ENCODE results near the gene RRAGB. TPM values are rescaled to one million over a fixed set of nuclear protein-coding genes. Genes with fewer than 3 reads are reported as not detected.

RRAGB gene
- total and polyA plus RNA-seq, 2 experiments from 2014 or later, result 6.0 to 7.9 TPM

DNA sequence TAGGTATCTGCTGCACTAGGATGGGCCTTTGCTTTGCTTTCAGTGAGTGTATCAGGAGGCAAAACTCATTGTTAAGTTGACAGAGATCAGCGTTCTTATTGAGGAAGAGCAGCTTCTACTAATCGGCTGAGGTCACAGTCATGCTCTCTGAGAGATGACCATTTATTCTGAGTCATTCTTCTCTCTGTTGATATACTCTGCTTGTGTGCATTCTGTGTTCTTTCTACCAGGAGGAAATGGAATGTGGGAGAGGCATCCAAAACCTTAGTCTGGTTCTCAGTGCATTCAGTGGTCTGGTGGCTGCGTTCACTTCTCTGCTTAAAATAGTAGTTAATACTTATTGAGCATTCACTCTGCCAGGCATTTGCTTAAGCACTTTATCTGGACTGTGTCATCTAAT lies 66.2 kb downstream of the RRAGB start:
- Histone ChIP-seq H3F3A (replicated peaks; ENCODE audit: low read depth) (no peaks in the 10 kb centered on the region), H3K4me2 (no peak overlapping the region), H3K79me2 (replicated peaks; ENCODE audit: insufficient read depth) (no peaks in the 10 kb centered on the region), H3K9me2 (ENCODE audit: insufficient read depth) (no peaks in the 10 kb centered on the region), H3K27ac (ENCODE audit: low read depth) (no peak overlapping the region), H3K36me3 (ENCODE audit: insufficient read depth) (no peaks in the 10 kb centered on the region), H3K4me1 (ENCODE audit: insufficient read depth) (no peaks in the 10 kb centered on the region), H2AFZ (no peak overlapping the region), H3K4me3 (no peak overlapping the region), H4K20me1 (replicated peaks; ENCODE audit: insufficient read depth) (no peaks in the 10 kb centered on the region), H3K27me3 (ENCODE audit: insufficient read depth) (no peaks in the 10 kb centered on the region)
- DNase-seq (ENCODE audit: low spot score), result no peak
- H3K27me3 Mint-ChIP-seq (ENCODE audit: insufficient read depth, low read depth, poor library complexity), result no peaks in the 10 kb centered on the region
- H3K9me3 Mint-ChIP-seq, result no peaks in the 10 kb centered on the region; the same call in 1 of the 3 replicates
- H3K36me3 Mint-ChIP-seq (ENCODE audit: low read depth), result no peaks in the 10 kb centered on the region
- no peak for ATAC-seq
- no peaks in the 10 kb centered on the region for H3K4me1 Mint-ChIP-seq
- TF ChIP-seq POLR2AphosphoS5 (IDR thresholded peaks at IDR 0.05; ENCODE audit: low read depth) (no peak), STAT1 (IDR thresholded peaks at IDR 0.05; ENCODE audit: unreplicated experiment) (no peak), ZNF331 (CRISPR knock-in tag; IDR thresholded peaks at IDR 0.05; ENCODE audit: low read depth) (no peak), CREB1 (CRISPR knock-in tag; IDR thresholded peaks at IDR 0.05; ENCODE audit: low read depth) (no peak), EZH2phosphoT487 (IDR thresholded peaks at IDR 0.05; ENCODE audit: unreplicated experiment) (no peak), ZNF114 (CRISPR knock-in tag; IDR thresholded peaks at IDR 0.05) (no peak), NANOG (IDR thresholded peaks at IDR 0.05; ENCODE audit: borderline replicate concordance) (no peak), JUNB (IDR thresholded peaks at IDR 0.05; ENCODE audit: unreplicated experiment) (no peak), EZH2 (IDR thresholded peaks at IDR 0.05; ENCODE audit: low read depth, unreplicated experiment) (no peak)
- TF ChIP-seq, protein P1, sequence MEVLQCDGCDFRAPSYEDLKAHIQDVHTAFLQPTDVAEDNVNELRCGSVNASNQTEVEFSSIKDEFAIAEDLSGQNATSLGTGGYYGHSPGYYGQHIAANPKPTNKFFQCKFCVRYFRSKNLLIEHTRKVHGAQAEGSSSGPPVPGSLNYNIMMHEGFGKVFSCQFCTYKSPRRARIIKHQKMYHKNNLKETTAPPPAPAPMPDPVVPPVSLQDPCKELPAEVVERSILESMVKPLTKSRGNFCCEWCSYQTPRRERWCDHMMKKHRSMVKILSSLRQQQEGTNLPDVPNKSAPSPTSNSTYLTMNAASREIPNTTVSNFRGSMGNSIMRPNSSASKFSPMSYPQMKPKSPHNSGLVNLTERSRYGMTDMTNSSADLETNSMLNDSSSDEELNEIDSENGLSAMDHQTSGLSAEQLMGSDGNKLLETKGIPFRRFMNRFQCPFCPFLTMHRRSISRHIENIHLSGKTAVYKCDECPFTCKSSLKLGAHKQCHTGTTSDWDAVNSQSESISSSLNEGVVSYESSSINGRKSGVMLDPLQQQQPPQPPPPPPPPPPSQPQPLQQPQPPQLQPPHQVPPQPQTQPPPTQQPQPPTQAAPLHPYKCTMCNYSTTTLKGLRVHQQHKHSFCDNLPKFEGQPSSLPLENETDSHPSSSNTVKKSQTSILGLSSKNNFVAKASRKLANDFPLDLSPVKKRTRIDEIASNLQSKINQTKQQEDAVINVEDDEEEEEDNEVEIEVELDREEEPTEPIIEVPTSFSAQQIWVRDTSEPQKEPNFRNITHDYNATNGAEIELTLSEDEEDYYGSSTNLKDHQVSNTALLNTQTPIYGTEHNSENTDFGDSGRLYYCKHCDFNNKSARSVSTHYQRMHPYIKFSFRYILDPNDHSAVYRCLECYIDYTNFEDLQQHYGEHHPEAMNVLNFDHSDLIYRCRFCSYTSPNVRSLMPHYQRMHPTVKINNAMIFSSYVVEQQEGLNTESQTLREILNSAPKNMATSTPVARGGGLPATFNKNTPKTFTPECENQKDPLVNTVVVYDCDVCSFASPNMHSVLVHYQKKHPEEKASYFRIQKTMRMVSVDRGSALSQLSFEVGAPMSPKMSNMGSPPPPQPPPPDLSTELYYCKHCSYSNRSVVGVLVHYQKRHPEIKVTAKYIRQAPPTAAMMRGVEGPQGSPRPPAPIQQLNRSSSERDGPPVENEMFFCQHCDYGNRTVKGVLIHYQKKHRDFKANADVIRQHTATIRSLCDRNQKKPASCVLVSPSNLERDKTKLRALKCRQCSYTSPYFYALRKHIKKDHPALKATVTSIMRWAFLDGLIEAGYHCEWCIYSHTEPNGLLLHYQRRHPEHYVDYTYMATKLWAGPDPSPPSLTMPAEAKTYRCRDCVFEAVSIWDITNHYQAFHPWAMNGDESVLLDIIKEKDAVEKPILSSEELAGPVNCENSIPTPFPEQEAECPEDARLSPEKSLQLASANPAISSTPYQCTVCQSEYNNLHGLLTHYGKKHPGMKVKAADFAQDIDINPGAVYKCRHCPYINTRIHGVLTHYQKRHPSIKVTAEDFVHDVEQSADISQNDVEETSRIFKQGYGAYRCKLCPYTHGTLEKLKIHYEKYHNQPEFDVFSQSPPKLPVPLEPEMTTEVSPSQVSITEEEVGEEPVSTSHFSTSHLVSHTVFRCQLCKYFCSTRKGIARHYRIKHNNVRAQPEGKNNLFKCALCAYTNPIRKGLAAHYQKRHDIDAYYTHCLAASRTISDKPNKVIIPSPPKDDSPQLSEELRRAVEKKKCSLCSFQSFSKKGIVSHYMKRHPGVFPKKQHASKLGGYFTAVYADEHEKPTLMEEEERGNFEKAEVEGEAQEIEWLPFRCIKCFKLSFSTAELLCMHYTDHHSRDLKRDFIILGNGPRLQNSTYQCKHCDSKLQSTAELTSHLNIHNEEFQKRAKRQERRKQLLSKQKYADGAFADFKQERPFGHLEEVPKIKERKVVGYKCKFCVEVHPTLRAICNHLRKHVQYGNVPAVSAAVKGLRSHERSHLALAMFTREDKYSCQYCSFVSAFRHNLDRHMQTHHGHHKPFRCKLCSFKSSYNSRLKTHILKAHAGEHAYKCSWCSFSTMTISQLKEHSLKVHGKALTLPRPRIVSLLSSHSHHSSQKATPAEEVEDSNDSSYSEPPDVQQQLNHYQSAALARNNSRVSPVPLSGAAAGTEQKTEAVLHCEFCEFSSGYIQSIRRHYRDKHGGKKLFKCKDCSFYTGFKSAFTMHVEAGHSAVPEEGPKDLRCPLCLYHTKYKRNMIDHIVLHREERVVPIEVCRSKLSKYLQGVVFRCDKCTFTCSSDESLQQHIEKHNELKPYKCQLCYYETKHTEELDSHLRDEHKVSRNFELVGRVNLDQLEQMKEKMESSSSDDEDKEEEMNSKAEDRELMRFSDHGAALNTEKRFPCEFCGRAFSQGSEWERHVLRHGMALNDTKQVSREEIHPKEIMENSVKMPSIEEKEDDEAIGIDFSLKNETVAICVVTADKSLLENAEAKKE (CRISPR knock-in tag; IDR thresholded peaks at IDR 0.05), result no peak
- TF ChIP-seq, protein P2, sequence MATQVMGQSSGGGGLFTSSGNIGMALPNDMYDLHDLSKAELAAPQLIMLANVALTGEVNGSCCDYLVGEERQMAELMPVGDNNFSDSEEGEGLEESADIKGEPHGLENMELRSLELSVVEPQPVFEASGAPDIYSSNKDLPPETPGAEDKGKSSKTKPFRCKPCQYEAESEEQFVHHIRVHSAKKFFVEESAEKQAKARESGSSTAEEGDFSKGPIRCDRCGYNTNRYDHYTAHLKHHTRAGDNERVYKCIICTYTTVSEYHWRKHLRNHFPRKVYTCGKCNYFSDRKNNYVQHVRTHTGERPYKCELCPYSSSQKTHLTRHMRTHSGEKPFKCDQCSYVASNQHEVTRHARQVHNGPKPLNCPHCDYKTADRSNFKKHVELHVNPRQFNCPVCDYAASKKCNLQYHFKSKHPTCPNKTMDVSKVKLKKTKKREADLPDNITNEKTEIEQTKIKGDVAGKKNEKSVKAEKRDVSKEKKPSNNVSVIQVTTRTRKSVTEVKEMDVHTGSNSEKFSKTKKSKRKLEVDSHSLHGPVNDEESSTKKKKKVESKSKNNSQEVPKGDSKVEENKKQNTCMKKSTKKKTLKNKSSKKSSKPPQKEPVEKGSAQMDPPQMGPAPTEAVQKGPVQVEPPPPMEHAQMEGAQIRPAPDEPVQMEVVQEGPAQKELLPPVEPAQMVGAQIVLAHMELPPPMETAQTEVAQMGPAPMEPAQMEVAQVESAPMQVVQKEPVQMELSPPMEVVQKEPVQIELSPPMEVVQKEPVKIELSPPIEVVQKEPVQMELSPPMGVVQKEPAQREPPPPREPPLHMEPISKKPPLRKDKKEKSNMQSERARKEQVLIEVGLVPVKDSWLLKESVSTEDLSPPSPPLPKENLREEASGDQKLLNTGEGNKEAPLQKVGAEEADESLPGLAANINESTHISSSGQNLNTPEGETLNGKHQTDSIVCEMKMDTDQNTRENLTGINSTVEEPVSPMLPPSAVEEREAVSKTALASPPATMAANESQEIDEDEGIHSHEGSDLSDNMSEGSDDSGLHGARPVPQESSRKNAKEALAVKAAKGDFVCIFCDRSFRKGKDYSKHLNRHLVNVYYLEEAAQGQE (IDR thresholded peaks at IDR 0.05; ENCODE audit: unreplicated experiment), result no peak
- TF ChIP-seq, protein P3, sequence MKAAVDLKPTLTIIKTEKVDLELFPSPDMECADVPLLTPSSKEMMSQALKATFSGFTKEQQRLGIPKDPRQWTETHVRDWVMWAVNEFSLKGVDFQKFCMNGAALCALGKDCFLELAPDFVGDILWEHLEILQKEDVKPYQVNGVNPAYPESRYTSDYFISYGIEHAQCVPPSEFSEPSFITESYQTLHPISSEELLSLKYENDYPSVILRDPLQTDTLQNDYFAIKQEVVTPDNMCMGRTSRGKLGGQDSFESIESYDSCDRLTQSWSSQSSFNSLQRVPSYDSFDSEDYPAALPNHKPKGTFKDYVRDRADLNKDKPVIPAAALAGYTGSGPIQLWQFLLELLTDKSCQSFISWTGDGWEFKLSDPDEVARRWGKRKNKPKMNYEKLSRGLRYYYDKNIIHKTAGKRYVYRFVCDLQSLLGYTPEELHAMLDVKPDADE (IDR thresholded peaks at IDR 0.05), result no peak
- TF ChIP-seq, protein P4, sequence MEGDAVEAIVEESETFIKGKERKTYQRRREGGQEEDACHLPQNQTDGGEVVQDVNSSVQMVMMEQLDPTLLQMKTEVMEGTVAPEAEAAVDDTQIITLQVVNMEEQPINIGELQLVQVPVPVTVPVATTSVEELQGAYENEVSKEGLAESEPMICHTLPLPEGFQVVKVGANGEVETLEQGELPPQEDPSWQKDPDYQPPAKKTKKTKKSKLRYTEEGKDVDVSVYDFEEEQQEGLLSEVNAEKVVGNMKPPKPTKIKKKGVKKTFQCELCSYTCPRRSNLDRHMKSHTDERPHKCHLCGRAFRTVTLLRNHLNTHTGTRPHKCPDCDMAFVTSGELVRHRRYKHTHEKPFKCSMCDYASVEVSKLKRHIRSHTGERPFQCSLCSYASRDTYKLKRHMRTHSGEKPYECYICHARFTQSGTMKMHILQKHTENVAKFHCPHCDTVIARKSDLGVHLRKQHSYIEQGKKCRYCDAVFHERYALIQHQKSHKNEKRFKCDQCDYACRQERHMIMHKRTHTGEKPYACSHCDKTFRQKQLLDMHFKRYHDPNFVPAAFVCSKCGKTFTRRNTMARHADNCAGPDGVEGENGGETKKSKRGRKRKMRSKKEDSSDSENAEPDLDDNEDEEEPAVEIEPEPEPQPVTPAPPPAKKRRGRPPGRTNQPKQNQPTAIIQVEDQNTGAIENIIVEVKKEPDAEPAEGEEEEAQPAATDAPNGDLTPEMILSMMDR (conservative IDR thresholded peaks at IDR 0.05; ENCODE audit: low read depth in 2 of 2), result no peak
- H3K27ac Mint-ChIP-seq, result no peak overlapping the region
- H3K4me3 Mint-ChIP-seq, result no peak overlapping the region
